Sigmoid colon (tissue), 4 donors: ENCODE measurements around the gene FAM43B.

Source experiments
- CTCF ChIP-seq, 4 experiments: fragments of 450-650 bp in 3 of 4; fragments of 200-600 bp in 1 of 4; IDR thresholded peaks; one replicate each; pipeline ENCODE4 v1.5.1; 2016 to 2019; ENCODE audit warnings: antibody characterized with exemption in 4 of 4, mild to moderate bottlenecking in 3 of 4, moderate library complexity in 2 of 4
- EP300 ChIP-seq, 4 donors: sonication (generic); formaldehyde crosslinking; IDR thresholded peaks; one replicate each; pipeline ENCODE4 v1.6.1; 2017; ENCODE audit warnings: antibody characterized with exemption in 4 of 4
- POLR2A ChIP-seq, 2 donors: fragments of 450-650 bp; IDR thresholded peaks; one replicate each; pipeline ENCODE4 v1.6.1; 2016; ENCODE audit warnings: antibody characterized with exemption in 2 of 2, mild to moderate bottlenecking in 2 of 2, moderate library complexity in 2 of 2
- POLR2AphosphoS5 ChIP-seq, 4 donors: sonication (generic); formaldehyde crosslinking; IDR thresholded peaks; one replicate each; pipeline ENCODE4 v1.6.1; 2017; ENCODE audit warnings: antibody characterized with exemption in 4 of 4

GRCh38 chr1:20530901-20531300, 21.5 kb upstream of the FAM43B start:
- TF ChIP-seq CTCF (IDR thresholded peaks at IDR 0.05) (no peak), POLR2AphosphoS5 (IDR thresholded peaks at IDR 0.05) (no peak), EP300 (IDR thresholded peaks at IDR 0.05) (no peak), POLR2A (IDR thresholded peaks at IDR 0.05) (no peak)
